ENCODE results near the gene FOXO6. TPM values are rescaled to one million over a fixed set of nuclear protein-coding genes. Genes with fewer than 3 reads are reported as not detected.
"Not testable (repeated sequence)": the region's sequence is repeated elsewhere in the genome, so short reads cannot be mapped to it uniquely, and the experiment has no call there.

Gene FOXO6
- total and polyA plus RNA-seq, 12 donors: 0.22 to 7.0 (median 1.2) TPM; not detected in 1

GRCh38 chr1:41329662-41330587 is 31.3 kb upstream of the FOXO6 start:
- peak in 1 of 7 donors; percentile 46 for DNase-seq
- Histone ChIP-seq H3K9me3 (replicated peaks in 1 of 3) (no peaks in the 10 kb centered on the region), H3K27ac (no peak overlapping the region), H3K4me3 (no peak overlapping the region), H3K27me3 (no peaks in the 10 kb centered on the region), H3K36me3 (replicated peaks in 1 of 2) (no peaks in the 10 kb centered on the region), H3K4me1 (replicated peaks in 1 of 2) (no peaks in the 10 kb centered on the region)
- WGBS, 4 donors: 85 to 91% (median 87%) methylated on average over 11 of the region's 11 CpGs
- no peak for TF ChIP-seq POLR2A (IDR thresholded peaks at IDR 0.05)
- TF ChIP-seq, protein P1, sequence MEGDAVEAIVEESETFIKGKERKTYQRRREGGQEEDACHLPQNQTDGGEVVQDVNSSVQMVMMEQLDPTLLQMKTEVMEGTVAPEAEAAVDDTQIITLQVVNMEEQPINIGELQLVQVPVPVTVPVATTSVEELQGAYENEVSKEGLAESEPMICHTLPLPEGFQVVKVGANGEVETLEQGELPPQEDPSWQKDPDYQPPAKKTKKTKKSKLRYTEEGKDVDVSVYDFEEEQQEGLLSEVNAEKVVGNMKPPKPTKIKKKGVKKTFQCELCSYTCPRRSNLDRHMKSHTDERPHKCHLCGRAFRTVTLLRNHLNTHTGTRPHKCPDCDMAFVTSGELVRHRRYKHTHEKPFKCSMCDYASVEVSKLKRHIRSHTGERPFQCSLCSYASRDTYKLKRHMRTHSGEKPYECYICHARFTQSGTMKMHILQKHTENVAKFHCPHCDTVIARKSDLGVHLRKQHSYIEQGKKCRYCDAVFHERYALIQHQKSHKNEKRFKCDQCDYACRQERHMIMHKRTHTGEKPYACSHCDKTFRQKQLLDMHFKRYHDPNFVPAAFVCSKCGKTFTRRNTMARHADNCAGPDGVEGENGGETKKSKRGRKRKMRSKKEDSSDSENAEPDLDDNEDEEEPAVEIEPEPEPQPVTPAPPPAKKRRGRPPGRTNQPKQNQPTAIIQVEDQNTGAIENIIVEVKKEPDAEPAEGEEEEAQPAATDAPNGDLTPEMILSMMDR (IDR thresholded peaks at IDR 0.05): no peak
- intact Hi-C loops (cut with DNase I): no loop called here

DNA sequence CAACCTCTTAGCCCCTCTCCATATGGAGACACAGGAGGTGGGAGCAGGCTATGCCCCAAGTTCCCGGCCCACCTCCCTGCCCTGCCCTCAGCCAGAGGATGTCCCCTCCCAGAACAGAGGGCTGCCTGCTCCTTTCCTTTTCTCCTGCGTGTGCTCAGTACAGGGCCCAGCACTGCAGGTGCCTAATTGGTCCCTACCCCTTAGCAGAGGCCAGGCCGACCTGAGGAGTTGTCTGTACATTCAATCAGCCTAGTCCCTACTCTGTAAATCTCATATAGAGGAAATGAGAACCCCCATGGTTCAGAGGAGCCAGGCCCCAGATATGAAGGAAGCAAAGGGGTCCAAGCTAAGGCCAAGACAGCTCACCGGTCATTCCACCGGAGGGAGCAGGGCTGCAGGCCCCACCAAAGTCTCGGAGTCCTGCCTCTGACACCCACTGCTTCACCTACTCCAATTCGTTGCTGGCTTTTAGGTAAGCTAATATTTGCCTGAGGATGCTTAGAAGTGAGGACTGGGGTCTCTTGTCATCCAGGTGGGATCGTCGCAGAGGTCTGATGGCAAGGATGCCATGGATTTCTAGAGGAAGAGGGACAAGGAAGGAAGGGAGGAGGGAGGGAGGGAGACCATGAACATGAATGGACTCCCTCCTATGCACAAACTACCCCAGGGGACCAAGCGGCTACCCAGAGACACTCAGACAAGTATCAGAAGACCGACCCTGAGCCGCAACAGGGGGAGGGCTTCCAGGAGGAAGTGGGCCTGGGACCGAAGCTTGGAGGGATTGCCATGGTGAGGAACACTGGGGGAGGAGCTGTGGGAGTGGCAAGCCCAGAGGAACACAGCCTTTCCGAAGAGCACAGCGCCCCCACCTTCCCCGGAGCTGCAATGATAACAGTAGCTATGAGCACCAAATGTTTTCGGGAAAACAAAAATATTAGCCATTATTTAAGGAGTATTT is 30.4 kb upstream of the FOXO6 start:
- 62 to 75% (median 72%) methylated on average over 14 to 17 of the region's 17 CpGs for WGBS, 4 donors
- Histone ChIP-seq H3K4me3 (no peak overlapping the region), H3K36me3 (replicated peaks in 1 of 2) (no peaks in the 10 kb centered on the region), H3K27ac (no peak overlapping the region), H3K9me3 (replicated peaks in 1 of 3) (no peaks in the 10 kb centered on the region), H3K27me3 (no peaks in the 10 kb centered on the region), H3K4me1 (replicated peaks in 1 of 2) (no peaks in the 10 kb centered on the region)
- peak in 1 of 7 donors; percentile 51 for DNase-seq
- intact Hi-C loops (cut with DNase I): no loop called here
- TF ChIP-seq POLR2A (IDR thresholded peaks at IDR 0.05): no peak
- TF ChIP-seq, protein P1 (IDR thresholded peaks at IDR 0.05): no peak

GRCh38 chr1:41331546-41331917 is 29.7 kb upstream of the FOXO6 start:
- WGBS, 4 donors: 44 to 78% (median 65%) methylated on average over 1 of the region's 1 CpG
- peak in 1 of 7 donors; percentile 5 for DNase-seq
- TF ChIP-seq, protein P1 (IDR thresholded peaks at IDR 0.05): no peak
- TF ChIP-seq POLR2A (IDR thresholded peaks at IDR 0.05): no peak
- Histone ChIP-seq H3K27me3 (no peaks in the 10 kb centered on the region), H3K4me1 (replicated peaks in 1 of 2) (no peaks in the 10 kb centered on the region), H3K4me3 (no peak overlapping the region), H3K9me3 (replicated peaks in 1 of 3) (no peaks in the 10 kb centered on the region), H3K27ac (no peak overlapping the region), H3K36me3 (replicated peaks in 1 of 2) (no peaks in the 10 kb centered on the region)
- intact Hi-C loops (cut with DNase I): no loop called here

- H3K9me3 ChIP-seq (replicated peaks in 1 of 3); H3K4me3 ChIP-seq; H3K4me1 ChIP-seq (replicated peaks in 1 of 2); H3K27me3 ChIP-seq; H3K27ac ChIP-seq; intact Hi-C loops (cut with DNase I); H3K36me3 ChIP-seq (replicated peaks in 1 of 2): not testable (repeated sequence)
- 95 to 97% (median 96%) methylated on average over 6 of the region's 6 CpGs for WGBS, 4 donors
- peak in 2 of 7 donors; percentile 6 to 20 for DNase-seq
Observed at GRCh38 chr1:41332161-41332560, 29.1 kb upstream of the FOXO6 start.
